ENCODE data around the gene CNTNAP2. TPM values are rescaled to one million over a fixed set of nuclear protein-coding genes. Genes with fewer than 3 reads are reported as not detected.
A peak's percentile ranks its signal among the peaks of the same experiment; 100 is the strongest.

Gene CNTNAP2
- total RNA-seq, 1 experiment from 2014 or later, result not detected

DNA sequence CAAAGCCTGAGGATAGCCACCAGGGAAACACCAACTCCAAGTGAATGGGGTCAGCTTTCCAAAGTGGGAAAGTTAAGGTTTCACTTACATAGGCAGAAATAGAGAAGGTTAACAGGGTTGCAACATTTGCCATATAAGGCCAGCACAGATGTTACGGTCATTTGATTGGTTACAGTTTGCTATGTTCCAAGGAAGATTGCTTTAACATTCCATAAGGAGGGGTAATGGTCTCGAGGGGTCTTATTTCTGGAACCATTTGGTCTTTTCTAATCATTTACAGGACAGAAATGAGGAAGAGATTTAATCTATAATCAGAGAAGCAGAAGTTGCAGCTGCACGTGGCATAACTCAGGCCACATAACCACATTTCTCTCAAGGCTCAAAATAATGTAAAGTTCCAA, 1794.6 kb downstream of the CNTNAP2 start:
- DNase-seq (ENCODE audit: low spot score), result no peak
- in situ Hi-C loops (cut with HindIII; ENCODE audit: low sequenced_read_pairs), result no loop called here

DNA sequence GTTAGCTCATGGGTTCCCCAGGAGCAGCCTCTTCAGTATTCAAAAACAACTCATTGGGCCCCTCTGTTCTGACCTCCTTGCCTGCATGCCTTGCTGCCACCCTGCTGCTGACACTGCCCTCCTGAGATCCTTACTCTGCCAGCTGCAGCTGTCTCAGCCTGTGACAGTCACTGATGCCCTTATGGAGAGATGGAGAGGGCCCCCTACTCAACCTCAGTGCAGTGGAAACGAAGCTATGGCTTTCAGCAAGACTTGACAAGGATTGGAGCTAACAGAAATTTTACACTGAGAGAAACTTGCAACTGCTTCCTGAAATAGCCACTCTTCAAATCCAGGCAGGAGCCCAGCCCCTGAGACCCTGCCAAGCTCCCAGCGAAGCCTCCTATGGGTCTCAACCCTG, 1795.7 kb downstream of the CNTNAP2 start:
- in situ Hi-C loops (cut with HindIII; ENCODE audit: low sequenced_read_pairs), result no loop called here
- DNase-seq (ENCODE audit: low spot score), result no peak

DNA sequence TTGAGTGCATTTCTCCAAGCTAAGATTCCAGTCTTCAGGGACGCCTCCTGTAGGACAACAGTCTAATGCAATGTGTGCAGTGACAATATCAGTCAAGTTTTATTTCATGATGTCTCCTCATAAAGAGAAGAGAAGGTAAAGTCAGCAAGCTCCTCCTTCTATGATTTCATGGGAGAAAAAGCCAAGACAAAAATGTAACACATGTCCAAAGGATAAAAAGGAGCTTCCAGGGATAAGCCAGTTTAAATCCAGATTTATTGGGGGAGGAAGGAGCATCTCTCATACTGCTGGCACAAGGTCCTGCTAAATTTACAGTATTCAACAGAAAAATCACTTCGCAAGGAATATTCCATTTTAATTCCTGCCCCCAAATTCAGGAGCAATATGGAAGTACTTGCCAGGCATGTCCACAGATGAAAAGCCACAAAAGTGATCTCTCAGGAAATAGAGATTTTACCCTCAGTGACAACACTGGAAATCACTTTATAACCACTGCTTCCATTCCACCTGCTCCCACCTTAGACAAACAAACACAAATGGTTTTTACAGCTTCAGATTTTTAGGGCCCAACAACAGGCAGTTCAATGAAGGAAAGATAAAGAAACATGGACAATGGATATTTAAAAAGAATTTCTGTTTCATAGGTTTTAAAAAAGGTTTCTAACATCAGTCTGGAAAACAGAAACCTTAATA, 1796.5 kb downstream of the CNTNAP2 start:
- DNase-seq (ENCODE audit: low spot score), result no peak
- in situ Hi-C loops (cut with HindIII; ENCODE audit: low sequenced_read_pairs), result no loop called here

DNA sequence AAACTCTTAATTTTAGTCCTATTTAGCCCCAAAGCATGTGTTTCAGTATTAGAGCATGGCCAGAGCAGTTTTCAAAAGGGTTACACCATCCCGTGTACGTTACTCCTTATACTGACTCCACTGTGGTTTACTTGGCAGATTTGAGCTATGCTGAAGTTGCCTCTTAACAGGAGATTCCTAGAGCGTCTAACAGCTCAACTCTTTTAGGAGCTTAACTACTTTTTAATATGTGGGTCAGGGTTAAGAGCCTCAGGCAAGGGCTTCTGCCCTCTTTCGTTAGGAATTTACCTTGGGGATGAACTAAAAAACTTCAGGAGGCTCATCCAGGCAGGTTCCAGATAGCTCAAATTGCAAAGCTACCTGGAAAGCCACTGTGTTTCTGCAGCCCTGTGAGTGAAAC, 1799.2 kb downstream of the CNTNAP2 start:
- no peak for DNase-seq (ENCODE audit: low spot score)
- in situ Hi-C loops (cut with HindIII; ENCODE audit: low sequenced_read_pairs), result no loop called here

DNA sequence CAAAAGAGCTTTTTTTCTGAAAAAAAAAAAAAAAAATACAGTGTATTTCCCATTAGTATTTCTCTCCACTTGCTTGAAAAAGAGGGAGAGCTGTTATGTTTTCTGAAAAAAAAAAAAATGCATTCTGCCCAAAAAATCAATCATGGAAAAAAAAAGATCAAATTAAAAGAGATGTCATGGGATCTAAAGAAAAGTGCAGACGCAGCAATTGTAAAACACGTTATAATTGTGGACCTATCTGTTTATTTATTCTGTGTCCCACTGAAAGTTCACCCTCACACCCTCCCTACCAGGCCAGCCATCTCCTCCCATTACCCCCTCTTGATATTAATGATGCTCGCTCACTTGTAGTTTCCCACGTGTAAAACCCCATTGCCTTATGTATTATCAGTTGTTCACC, 1800.0 kb downstream of the CNTNAP2 start:
- DNase-seq (ENCODE audit: low spot score), result no peak
- in situ Hi-C loops (cut with HindIII; ENCODE audit: low sequenced_read_pairs), result no loop called here

DNA sequence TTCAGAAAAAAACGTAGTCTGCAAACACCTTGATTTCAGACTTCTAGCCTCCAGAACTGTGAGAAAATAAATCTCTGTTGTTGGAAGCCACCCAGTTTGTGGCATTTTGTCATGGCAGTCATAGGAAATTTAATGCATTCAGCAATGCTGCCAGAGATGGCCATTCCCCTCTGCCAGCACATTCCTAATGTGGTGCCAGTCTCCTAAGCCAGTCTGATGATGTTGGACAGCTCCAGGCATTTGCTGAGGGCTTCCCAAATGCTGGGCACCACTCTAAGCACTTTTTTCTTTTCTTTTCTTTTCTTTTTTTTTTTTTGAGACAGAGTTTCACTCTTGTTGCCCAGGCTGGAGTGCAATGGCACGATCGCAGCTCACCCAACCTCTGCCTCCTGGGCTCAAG, 1807.2 kb downstream of the CNTNAP2 start:
- in situ Hi-C loops (cut with HindIII; ENCODE audit: low sequenced_read_pairs), result no loop called here
- DNase-seq (ENCODE audit: low spot score), result no peak

DNA sequence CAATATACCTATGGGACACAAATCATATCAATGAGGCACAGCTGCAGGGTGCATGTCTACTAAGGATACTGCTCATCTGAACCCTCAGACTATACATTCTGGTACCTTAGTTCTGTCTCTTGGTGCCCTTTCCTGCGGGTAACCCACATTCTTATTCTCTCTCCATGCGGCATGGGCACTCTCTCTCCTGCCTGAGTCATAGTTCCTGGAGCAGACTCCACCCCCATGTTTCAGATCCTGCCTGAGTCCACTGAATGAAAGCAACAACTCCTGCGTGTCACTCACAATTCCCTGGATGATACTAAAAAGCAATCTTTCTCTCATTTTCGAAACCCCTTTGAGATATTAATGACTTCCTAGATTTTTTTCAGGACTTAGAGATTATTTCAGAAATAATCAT, 1820.8 kb downstream of the CNTNAP2 start:
- in situ Hi-C loops (cut with HindIII; ENCODE audit: low sequenced_read_pairs), result no loop called here
- no peak for DNase-seq (ENCODE audit: low spot score)

DNA sequence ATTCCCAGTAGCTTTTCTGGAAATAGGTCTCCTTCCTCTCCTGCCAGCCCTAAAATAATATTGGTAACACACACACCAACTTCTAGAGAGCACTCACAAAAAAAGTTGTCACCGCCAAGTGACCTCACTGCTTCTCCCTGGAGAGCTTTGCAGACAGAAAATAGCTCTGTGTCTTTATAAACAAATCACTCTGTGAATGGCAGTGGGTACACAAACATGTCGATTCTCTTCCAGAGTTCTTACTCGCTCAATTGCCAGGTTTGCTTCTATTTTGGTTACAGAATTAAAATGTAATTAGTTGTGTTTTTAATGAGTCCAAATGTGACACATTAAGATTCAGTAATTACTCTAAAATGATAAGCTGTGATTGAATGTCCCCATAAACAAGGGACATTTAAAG, 1824.8 kb downstream of the CNTNAP2 start:
- no peak for DNase-seq (ENCODE audit: low spot score)

DNA sequence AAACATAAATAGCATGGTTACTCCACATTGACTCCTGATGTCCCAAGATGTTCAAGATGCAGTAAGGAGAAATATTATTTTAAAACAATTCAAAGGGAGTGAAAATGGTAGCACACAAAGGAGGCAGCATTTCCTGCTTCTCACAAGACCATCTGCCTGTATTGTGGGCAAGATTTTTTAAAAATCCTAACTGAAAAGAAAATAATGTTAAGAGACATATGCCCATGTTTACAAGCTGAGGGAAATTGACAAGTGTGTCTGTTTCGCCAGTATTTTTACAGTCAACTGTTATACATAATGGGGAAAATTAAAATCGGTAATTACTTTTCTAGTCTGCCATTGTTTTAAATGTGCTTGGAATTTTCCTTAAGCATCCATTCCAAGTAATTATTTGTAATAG, 1827.7 kb downstream of the CNTNAP2 start:
- no peak for DNase-seq (ENCODE audit: low spot score)
- in situ Hi-C loops (cut with HindIII; ENCODE audit: low sequenced_read_pairs), result no loop called here

More for the DNA sequence above, 1824.8 kb downstream of the CNTNAP2 start:
- in situ Hi-C loops (cut with HindIII; ENCODE audit: low sequenced_read_pairs), result no loop called here

DNA sequence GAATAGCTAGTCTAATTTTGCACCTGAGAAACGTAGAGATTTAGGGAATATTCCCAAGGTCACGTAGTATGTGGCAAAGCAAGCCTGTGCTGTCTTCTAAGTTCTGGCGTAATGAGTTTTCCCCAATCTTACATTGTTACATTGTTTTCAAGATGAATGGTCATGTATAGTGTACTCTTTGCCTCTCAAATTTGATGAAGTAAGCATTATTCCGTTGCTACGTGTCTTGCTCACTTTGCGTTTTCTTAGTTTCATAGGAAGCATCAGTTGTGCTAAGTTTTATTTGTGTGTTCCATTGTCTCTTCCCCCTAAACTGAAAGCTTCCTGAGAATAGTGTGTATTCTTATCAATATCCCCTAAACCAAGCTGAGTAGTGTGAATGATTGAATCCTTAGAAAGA, 1836.3 kb downstream of the CNTNAP2 start:
- no peak for DNase-seq (ENCODE audit: low spot score)
- in situ Hi-C loops (cut with HindIII; ENCODE audit: low sequenced_read_pairs), result no loop called here

DNA sequence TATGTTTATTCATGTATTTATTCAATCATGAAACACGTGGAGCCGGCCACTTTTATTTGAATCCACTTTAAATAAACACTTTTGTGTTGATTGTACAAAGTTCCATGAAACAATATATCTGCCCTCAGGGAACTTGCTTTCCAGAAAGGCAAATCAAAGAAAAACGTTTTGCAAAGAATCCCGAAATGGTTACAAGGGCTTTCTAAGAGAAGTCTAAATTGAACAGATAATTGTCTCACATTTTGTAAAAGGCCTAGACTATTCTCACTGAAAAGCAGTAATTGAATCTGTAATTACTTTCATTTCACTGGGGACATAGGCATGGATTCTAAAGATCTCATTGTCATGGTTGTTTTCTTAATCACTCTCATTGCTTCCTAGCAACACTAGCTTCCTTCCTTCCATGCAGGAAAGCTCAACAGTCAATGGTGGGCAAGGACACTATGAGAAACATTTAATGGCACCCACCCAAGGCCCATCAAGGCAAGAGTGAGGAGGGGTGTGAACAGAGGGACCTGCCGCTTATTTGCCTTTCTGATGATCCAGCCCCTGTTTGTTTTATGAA, 1851.5 kb downstream of the CNTNAP2 start:
- in situ Hi-C loops (cut with HindIII; ENCODE audit: low sequenced_read_pairs), result no loop called here
- no peak for DNase-seq (ENCODE audit: low spot score)

DNA sequence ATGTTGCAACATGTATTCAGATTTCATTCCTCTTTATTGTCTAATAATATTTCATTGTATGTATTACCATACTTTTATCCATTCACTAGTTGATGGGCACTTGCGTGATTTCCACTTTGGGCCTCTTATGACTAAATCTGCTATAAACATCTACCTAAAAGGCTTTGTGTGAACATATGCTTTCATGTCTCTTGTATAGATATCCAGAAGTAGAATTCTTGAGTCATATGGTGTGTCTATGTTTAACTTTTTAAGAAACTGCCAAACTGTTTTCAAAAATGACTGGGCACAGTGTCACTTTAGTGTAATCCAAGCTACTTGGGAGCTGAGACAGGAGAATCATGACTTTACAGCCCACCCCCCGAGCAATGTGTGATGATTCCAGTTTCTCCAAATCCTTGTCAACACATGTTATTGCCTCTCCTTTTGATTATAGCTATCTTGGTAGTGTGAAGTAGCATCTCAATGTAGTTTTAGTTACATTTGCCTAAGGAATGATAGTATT, 1855.1 kb downstream of the CNTNAP2 start:
- in situ Hi-C loops (cut with HindIII; ENCODE audit: low sequenced_read_pairs), result no loop called here

DNA sequence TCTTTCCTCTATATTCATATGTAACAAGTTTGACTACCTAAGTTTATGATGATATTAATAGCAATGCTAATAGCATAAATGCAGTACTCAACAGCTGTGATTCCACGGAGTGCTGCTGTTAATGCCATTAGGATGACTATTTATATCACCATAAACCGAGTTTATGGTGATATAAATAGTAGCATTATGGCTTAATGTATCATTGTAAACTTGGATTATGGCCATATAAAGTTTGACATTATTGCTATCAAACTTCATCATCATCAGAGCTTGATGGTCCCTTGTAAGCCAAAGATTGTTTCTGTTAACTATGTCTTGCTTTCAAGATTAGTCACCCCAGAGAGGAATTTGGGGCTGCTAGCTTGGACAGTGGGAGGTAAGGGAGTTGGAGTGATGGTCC, 1861.6 kb downstream of the CNTNAP2 start:
- in situ Hi-C loops (cut with HindIII; ENCODE audit: low sequenced_read_pairs), result no loop called here
- no peak for DNase-seq (ENCODE audit: low spot score)

More for the DNA sequence above, 1855.1 kb downstream of the CNTNAP2 start:
- DNase-seq (ENCODE audit: low spot score), result no peak

DNA sequence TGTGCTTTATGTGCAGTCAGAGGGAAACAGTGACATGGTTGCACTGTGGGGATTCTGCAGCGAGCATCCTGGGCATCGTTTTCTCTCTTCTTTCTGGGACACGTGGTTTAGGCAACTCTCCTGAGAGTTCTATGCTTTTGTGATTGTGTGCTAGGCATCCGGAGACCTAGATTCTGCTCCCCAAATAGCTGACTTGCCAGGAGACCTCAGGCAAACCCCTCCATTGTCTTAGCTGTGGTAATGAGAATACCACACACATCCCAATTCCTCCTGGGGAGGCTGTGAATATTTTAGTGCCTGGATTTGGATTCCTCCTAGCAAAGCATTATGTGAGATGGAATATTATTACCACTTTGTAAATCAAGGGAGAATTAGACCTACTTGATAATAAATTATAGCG, 1862.0 kb downstream of the CNTNAP2 start:
- DNase-seq (ENCODE audit: low spot score), result no peak
- in situ Hi-C loops (cut with HindIII; ENCODE audit: low sequenced_read_pairs), result no loop called here

DNA sequence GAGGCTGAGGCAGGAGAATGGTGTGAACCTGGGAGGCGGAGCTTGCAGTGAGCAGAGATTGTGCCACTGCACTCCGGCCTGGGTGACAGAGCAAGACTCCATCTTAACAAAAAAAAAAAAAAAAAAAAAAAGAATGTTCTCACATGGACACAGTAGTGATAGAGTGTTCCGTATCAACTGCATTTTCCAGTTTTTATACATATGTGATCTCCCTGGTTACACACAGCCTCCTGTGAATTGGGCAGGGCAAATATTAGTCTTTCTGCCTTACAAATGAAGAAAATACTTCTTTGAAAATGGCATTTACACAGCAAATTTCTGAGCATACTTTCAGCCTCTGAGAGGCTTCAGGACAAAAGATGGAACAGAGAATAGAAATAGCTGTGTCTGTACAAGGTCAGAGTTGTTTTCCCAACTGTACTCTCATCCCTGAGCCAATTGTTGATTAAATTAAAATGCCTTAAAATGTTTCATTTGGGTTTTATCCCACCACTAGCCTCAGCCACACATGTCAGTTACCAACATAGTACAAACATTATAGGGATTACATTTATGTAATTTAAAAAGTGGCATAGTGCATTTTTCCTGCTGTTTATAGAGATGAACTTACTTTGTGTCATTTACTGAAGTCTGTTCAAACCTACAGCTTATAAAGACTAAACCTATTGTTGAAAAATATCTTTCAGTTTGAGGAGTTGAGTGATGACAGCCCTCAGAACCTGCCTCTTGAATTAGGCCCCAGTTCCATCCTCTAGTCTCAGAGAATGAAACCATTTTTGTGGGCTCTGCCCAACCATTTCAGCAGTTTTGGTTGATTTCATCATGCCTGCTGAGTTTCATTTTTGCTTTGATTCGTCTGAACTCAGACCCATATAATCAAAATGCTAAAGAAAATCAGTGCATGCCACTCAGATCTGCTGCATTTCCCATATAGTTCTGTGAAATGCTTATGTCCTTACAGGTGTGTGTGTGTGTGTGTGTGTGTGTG, 1864.5 kb downstream of the CNTNAP2 start:
- no peak for DNase-seq (ENCODE audit: low spot score)
- in situ Hi-C loops (cut with HindIII; ENCODE audit: low sequenced_read_pairs), result no loop called here

DNA sequence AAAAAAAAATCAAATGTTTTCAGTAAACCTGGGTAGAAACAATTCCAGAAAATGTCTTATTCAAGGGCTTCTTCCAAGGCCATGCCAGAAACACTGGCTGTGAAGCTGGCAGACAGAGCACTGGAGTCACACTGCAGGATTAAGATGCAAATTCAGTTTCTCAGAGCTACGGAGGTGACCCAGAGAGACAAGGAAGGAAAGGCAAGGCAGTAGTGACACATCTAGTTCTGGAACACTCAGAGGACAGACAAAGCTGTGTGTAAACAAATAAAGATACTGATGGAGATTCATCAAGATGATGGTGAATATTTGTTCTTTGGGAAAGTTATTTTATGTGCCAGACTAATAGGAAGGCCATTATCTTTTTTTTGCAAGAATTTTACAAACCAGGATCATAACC, 1865.7 kb downstream of the CNTNAP2 start:
- peak; percentile 2 for DNase-seq (ENCODE audit: low spot score)
- in situ Hi-C loops (cut with HindIII; ENCODE audit: low sequenced_read_pairs), result no loop called here

DNA sequence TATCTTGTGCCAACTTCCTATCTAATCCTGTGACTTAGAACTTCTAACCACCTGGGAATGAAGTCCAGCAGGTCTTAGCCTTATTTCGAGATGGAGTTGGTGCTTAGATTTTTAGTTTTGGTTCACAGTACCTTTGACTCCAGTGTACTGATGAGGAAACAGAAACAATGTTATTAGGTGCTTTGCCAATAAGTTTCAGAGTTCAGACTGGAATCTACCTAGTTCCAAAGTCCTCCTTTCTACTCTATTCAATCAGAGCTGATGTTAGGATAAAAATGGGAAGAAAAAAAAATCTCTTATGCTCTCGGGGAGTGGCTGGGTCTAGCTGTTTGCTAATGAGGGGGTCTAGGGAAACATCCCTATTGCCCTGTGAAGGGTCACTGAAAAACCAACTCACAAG, 1867.7 kb downstream of the CNTNAP2 start:
- in situ Hi-C loops (cut with HindIII; ENCODE audit: low sequenced_read_pairs), result no loop called here
- DNase-seq (ENCODE audit: low spot score), result no peak

DNA sequence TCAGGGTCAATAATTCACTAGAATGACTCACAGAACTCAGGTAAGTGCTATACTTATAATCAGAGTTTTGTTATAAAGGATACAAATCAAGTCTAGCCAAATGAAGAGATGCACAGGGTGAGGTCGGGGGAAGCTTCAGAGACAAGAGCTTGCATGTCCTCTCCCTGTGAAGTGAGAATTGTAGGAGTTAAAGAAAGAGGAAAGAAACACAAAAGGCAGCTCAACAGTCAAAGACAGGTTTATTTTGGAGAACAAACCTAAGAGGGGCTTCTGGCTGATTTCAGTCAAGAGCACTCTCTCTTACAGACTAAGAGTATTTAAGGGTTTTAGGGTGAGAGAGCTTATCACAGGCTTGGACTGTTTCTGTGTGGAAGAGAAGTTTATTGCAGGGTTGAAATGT, 1873.5 kb downstream of the CNTNAP2 start:
- in situ Hi-C loops (cut with HindIII; ENCODE audit: low sequenced_read_pairs), result no loop called here
- no peak for DNase-seq (ENCODE audit: low spot score)

DNA sequence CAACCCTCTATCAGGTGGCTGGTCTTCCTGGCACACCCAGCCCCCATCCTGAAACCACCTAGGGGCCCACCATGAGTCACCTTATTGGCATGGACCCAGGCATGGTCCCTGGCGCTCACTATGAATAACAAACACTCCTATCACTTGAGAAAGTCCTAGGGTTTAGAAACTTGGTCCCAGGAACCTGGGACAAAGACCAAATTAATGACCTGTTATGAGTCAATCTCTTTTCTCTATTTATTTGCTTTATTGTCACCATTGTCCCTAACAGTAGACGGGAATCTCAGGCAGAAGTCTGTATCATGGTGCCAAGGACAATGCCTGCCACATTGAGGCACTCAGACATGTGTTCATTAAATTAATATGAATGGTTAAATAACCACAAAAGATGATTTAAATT, 1874.3 kb downstream of the CNTNAP2 start:
- in situ Hi-C loops (cut with HindIII; ENCODE audit: low sequenced_read_pairs), result no loop called here
- no peak for DNase-seq (ENCODE audit: low spot score)

DNA sequence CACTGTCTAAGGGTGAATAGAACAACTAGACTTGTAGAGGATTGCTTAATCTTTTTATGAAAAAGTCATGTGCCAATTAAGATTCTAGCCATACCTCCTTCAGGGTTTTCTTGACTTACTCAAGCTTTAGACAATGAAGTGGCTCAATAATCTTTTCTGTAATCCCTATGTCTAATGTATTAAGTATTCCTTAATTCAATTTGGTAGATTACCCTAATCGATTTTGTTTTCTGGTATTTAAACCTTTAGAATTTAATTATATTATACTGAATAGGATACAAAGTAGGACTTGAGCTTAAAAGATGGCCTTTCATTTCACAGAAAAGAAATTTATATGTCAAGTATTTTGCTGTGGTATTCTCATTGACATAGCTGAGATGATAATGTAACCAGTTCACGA, 1876.1 kb downstream of the CNTNAP2 start:
- in situ Hi-C loops (cut with HindIII; ENCODE audit: low sequenced_read_pairs), result no loop called here
- DNase-seq (ENCODE audit: low spot score), result no peak
